ENCODE data around the gene ANKRD39. TPM values are rescaled to one million over a fixed set of nuclear protein-coding genes. Genes with fewer than 3 reads are reported as not detected.

The ANKRD39 gene
- total and polyA plus RNA-seq, 2 of the 8 experiments (the other 6 are each of a cell fraction or from before 2014, with no cell fraction given): 18.5 to 21.3 TPM

GRCh38 chr2:96881349-96882195 lies 23.8 kb upstream of the ANKRD39 start:
- 0 out of 2 replicates have a peak overlapping the region, but pooled peaks have one; percentile 68 for H2AFZ ChIP-seq (ENCODE audit: low read length)
- peak in 1 of 2 experiments; percentile 53 for DNase-seq (ENCODE audit: low read depth in 1 of 2, low spot score in 2 of 2)
- WGBS, 2 experiments (ENCODE audit: extremely low coverage in 1 of 2, insufficient coverage in 1 of 2, insufficient read length in 1 of 2, insufficient replicate concordance in 2 of 2, low coverage in 1 of 2, low lambda C conversion rate in 2 of 2, missing lambda C conversion rate in 1 of 2): 18% methylated on average over 10 of the region's 10 CpGs; no CpG with 5 or more reads in 1 of the 2 experiments
- TF ChIP-seq SIRT6 (IDR thresholded peaks at IDR 0.05; ENCODE audit: low read length): no peak
- peak; percentile 32 for TF ChIP-seq TAF7 (optimal IDR thresholded peaks at IDR 0.05; ENCODE audit: borderline replicate concordance, low read depth, low read length)
- TF ChIP-seq CHD2 (IDR thresholded peaks at IDR 0.05; ENCODE audit: low read length): no peak
- no peak for TF ChIP-seq PHF8 (conservative IDR thresholded peaks at IDR 0.05; ENCODE audit: low read depth, low read length)
- no peak for TF ChIP-seq CTCF (IDR thresholded peaks at IDR 0.05; ENCODE audit: control extremely low read depth in 1 of 3, insufficient read depth in 1 of 3, low read depth in 1 of 3, low read length in 3 of 3)
- TF ChIP-seq SUZ12 (IDR thresholded peaks at IDR 0.05; ENCODE audit: low read length): no peak
- no peak for TF ChIP-seq NRF1 (IDR thresholded peaks at IDR 0.05; ENCODE audit: low read depth, low read length)

More at GRCh38 chr2:96881349-96882195, 23.8 kb upstream of the ANKRD39 start:
- no peaks in the 10 kb centered on the region for H3K36me3 ChIP-seq (ENCODE audit: control insufficient read depth in 2 of 4, insufficient read depth in 4 of 4, low read length in 3 of 4)
- H2BK12ac ChIP-seq (ENCODE audit: low read depth, low read length): peak overlapping the region; percentile 100
- 0 out of 2 replicates have a peak overlapping the region, but pooled peaks have one; percentile 72 for H2BK15ac ChIP-seq (ENCODE audit: low read length)
- H4K91ac ChIP-seq (replicated peaks; ENCODE audit: insufficient read length, low read length): peak overlapping the region; percentile 99
- peak overlapping the region; percentile 49 to 74 for H3K4me2 ChIP-seq (ENCODE audit: insufficient read depth in 1 of 2, low read depth in 2 of 2, low read length in 2 of 2)
- no peaks in the 10 kb centered on the region for H3K79me1 ChIP-seq (ENCODE audit: low read depth, low read length)
- H3K27ac ChIP-seq (ENCODE audit: low read depth, low read length): 0 out of 2 replicates have a peak overlapping the region, but pooled peaks have one; percentile 8
- H2BK20ac ChIP-seq (ENCODE audit: low read length): peak overlapping the region; percentile 99
- H3K27me3 ChIP-seq (replicated peaks in 1 of 4; ENCODE audit: control insufficient read depth in 3 of 4, extremely low read depth in 1 of 4, insufficient read depth in 3 of 4, low read length in 3 of 4): peaks cover 0 to 2% (median under 1%) of the 10 kb centered on the region in 4 experiments; a peak in 2 of 7 replicates
- H3K56ac ChIP-seq (replicated peaks; ENCODE audit: insufficient read length, low read depth, low read length): peak overlapping the region; percentile 0
- H3K9ac ChIP-seq (replicated peaks in 1 of 4; ENCODE audit: extremely low read depth in 1 of 4, low read depth in 3 of 4, low read length in 3 of 4): no peak overlapping the region; a peak in 2 of 7 replicates
- H2BK5ac ChIP-seq (ENCODE audit: low read depth, low read length): peak overlapping the region; percentile 95
- H3K23me2 ChIP-seq (ENCODE audit: low read depth, low read length): peaks cover 2% of the 10 kb centered on the region; the same call in 1 of the 2 replicates
- no peaks in the 10 kb centered on the region for H4K20me1 ChIP-seq (replicated peaks in 1 of 2; ENCODE audit: control insufficient read depth in 1 of 2, insufficient read depth in 2 of 2, low read length in 2 of 2)
- no peaks in the 10 kb centered on the region for H3K79me2 ChIP-seq (ENCODE audit: control insufficient read depth in 1 of 2, insufficient read depth in 2 of 2, low read length in 2 of 2)
- H3K4me3 ChIP-seq (ENCODE audit: extremely low read depth in 1 of 4, insufficient read depth in 2 of 4, low read depth in 3 of 4, low read length in 4 of 4): peak overlapping the region in 2 of 4 experiments; percentile 7 to 36; a peak in 4 of 8 replicates
- peaks cover 3 to 27% (median 15%) of the 10 kb centered on the region in 4 experiments for H3K4me1 ChIP-seq (replicated peaks in 1 of 4; ENCODE audit: control insufficient read depth in 3 of 4, insufficient read depth in 4 of 4, low read length in 3 of 4)
- H3K18ac ChIP-seq (ENCODE audit: extremely low read depth, low read length): peak overlapping the region; percentile 99
- H3K9me3 ChIP-seq (ENCODE audit: insufficient read depth in 2 of 2, low read depth in 1 of 2, low read length in 1 of 2): no peaks in the 10 kb centered on the region
- ChIA-PET POLR2A (ENCODE audit: partially characterized antibody) (interaction anchor here (0.6 to 4.9 kb wide), 9 partner anchors 9 to 68 kb away, joined by 3 to 25 read pairs (median 5); partner anchors contain the start of gene ANKRD39), CTCF (ENCODE audit: partially characterized antibody) (interaction anchor here (0.6 to 4.1 kb wide), 8 partner anchors 7 to 111 kb away, joined by 3 to 27 read pairs (median 7); partner anchors contain the start of genes ANKRD39 and SEMA4C)
- FAIRE-seq: peak; percentile 42
- peak overlapping the region; percentile 82 for H4K5ac ChIP-seq (ENCODE audit: insufficient read length, low read depth, low read length)
- H2BK120ac ChIP-seq (replicated peaks; ENCODE audit: low read depth, low read length): peak overlapping the region; percentile 63
- no peak overlapping the region for H3K23ac ChIP-seq (ENCODE audit: insufficient read length)
- H3K4ac ChIP-seq (replicated peaks; ENCODE audit: insufficient read length, low read depth, low read length): no peak overlapping the region
- H2AK5ac ChIP-seq (ENCODE audit: low read depth, low read length): peak overlapping the region; percentile 66
- H4K8ac ChIP-seq (ENCODE audit: extremely low read depth, insufficient read depth, low read length): no peak overlapping the region
- H3K14ac ChIP-seq (ENCODE audit: insufficient read length): peak overlapping the region; percentile 11

Data from H1 (cell line).